Psoas muscle (tissue), 8 donors: ENCODE results near the gene MICAL3. TPM values are rescaled to one million over a fixed set of nuclear protein-coding genes. Genes with fewer than 3 reads are reported as not detected.

Source experiments
- ATAC-seq, 4 donors: fragments of 200-7000 bp; cut with Tn5 transposase; one replicate each; pipeline ENCODE4 v1.9.1; 2020; ENCODE audit warnings: moderate library complexity in 3 of 4, mild to moderate bottlenecking in 2 of 4
- DNase-seq, 2 donors: peaks; one replicate each; pipeline ENCODE4 v3.0.0-alpha.2; 2020
- H3K27ac ChIP-seq: fragments of 200-600 bp; one replicate; pipeline ENCODE4 v1.8.0; 2022
- H3K27me3 ChIP-seq, 3 donors: fragments of 200-600 bp in 1 of 3; one replicate each; pipeline versions ENCODE4 v1.6.1 to v1.8.0; 2013 to 2022; ENCODE audit warnings: low read length in 2 of 3, mild to moderate bottlenecking in 2 of 3, moderate library complexity in 1 of 3; ENCODE audit not compliant: insufficient read depth in 3 of 3
- H3K36me3 ChIP-seq, 2 donors: fragments of 200-600 bp in 1 of 2; one replicate each; pipeline versions ENCODE4 v1.6.1 to v1.8.0; 2013 to 2022; ENCODE audit warnings: low read depth in 1 of 2, mild to moderate bottlenecking in 1 of 2, moderate library complexity in 1 of 2; ENCODE audit not compliant: insufficient read depth in 1 of 2
- H3K4me1 ChIP-seq: fragments of 200-600 bp; one replicate; pipeline ENCODE4 v1.8.0; 2022
- H3K4me3 ChIP-seq: fragments of 200-600 bp; one replicate; pipeline ENCODE4 v1.8.0; 2022; ENCODE audit warnings: mild to moderate bottlenecking
- H3K9me3 ChIP-seq: fragments of 200-600 bp; one replicate; pipeline ENCODE4 v1.8.0; 2022
- WGBS, 3 donors: extraction: QIAGEN DNeasy Blood & Tissue Kit; methylation state at CpG; one replicate each; pipeline versions ENCODE4 v1.1.6 to v1.1.7; 2013; 5-methylcytosine and 5-hydroxymethylcytosine counted together
- intact Hi-C, 2 donors: fragments of 100-400 bp; cut with DNase I; formaldehyde crosslinking; loops; one replicate each; pipeline versions ENCODE4 v1.11.0 to v1.14.2; 2022
- polyA plus RNA-seq, 3 donors: library from polyadenylated mRNA; stranded (reverse); fragments of 200-250 nt; gene quantifications; one replicate each; pipeline ENCODE4 v1.2.3, GENCODE V29; 2013
- total RNA-seq, 4 donors: library from RNA; stranded (reverse); fragmentation: NEBNext Ultra II Directional in 2 of 4; extraction: Animal tissue kit (Norgen Biotek cat#: 25700) in 2 of 4; gene quantifications; one replicate each; pipeline versions ENCODE4 v1.2.1 to v1.2.4, GENCODE V29; 2021 to 2023
- TF ChIP-seq, protein P1 (sequence below): fragments of 200-600 bp; IDR thresholded peaks from one replicate; pipeline ENCODE4 v1.8.0; 2022; ENCODE audit warnings: antibody characterized with exemption
- donor health status: healthy with polysubstance abuse.
- donor health status: DM: no; HTN: no; CAD: no; lungs with moderate emphysema.
- donor health status: Bipolar disorder and iron deficiency.
- donor health status: healthy.
- donor health status: DM: yes; HTN: yes; CAD: no.
- donor health status: DM: no; HTN: no; CAD: no.
- donor health status: DM: no; HTN: no; CAD: no.
- donor health status: DM: yes; HTN: yes; CAD: no.

Gene MICAL3
- total and polyA plus RNA-seq, 7 donors = 2.1 to 38.3 (median 15.5) TPM

DNA sequence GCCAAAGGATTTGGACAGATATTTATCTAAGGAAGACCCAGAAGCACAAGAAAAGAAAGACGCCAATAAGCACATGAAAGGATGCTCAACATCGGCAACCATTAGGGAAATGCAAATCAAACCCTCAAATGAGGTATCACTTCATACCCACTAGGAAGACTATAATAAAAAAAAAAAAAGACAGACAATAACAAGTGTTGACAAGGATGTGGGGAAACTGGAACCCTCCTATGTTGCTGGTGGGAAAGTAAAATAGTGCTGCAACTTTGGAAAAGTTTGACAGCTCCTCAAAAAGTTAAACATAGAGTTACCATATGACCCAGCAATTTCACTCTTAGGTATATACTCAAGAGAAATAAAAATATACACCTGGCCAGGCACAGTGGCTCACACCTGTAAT lies 47.0 kb downstream of the MICAL3 start:
- Histone ChIP-seq H3K4me1 (peaks cover 49% of the 10 kb centered on the region), H3K27me3 (no peaks in the 10 kb centered on the region), H3K9me3 (no peaks in the 10 kb centered on the region), H3K4me3 (no peak overlapping the region), H3K27ac (no peak overlapping the region), H3K36me3 (no peaks in the 10 kb centered on the region)
- DNase-seq (no peak), ATAC-seq (no peak)
- 97 to 100% (median 98%) methylated on average over 2 of the region's 2 CpGs for WGBS, 3 donors
- TF ChIP-seq, protein P1, sequence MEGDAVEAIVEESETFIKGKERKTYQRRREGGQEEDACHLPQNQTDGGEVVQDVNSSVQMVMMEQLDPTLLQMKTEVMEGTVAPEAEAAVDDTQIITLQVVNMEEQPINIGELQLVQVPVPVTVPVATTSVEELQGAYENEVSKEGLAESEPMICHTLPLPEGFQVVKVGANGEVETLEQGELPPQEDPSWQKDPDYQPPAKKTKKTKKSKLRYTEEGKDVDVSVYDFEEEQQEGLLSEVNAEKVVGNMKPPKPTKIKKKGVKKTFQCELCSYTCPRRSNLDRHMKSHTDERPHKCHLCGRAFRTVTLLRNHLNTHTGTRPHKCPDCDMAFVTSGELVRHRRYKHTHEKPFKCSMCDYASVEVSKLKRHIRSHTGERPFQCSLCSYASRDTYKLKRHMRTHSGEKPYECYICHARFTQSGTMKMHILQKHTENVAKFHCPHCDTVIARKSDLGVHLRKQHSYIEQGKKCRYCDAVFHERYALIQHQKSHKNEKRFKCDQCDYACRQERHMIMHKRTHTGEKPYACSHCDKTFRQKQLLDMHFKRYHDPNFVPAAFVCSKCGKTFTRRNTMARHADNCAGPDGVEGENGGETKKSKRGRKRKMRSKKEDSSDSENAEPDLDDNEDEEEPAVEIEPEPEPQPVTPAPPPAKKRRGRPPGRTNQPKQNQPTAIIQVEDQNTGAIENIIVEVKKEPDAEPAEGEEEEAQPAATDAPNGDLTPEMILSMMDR = no peak
- intact Hi-C loops = no loop called here

DNA sequence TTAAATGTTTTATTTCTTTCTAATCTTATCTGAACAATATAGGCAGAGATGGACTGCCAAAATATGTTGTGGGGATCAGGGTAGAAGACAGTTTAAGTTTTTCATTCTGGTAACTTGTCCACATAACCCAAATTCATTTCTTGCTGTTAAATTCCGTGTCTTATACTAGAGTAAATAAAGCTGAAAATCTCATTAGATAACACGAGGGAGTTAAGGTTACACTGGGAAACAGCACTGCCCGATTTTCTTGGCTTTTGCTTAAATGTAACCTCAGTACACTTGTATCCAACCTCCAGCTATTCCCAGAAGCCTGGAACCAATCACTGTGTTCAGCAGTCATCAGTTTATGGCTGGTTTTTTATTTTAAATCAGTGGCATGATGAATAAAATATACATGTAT lies 48.2 kb downstream of the MICAL3 start:
- Histone ChIP-seq H3K27me3 (no peaks in the 10 kb centered on the region), H3K4me3 (no peak overlapping the region), H3K27ac (no peak overlapping the region), H3K4me1 (peaks cover 56% of the 10 kb centered on the region), H3K9me3 (no peaks in the 10 kb centered on the region), H3K36me3 (no peaks in the 10 kb centered on the region)
- intact Hi-C loops = no loop called here
- no peak for DNase-seq
- ATAC-seq = no peak
- 14 to 26% (median 17%) methylated on average over 3 of the region's 3 CpGs for WGBS, 3 donors
- TF ChIP-seq, protein P1 = no peak

- TF ChIP-seq, protein P1 = no peak
- Histone ChIP-seq H3K9me3 (no peaks in the 10 kb centered on the region), H3K4me1 (peaks cover 50% of the 10 kb centered on the region), H3K27ac (peak overlapping the region; percentile 21), H3K4me3 (no peak overlapping the region), H3K27me3 (no peaks in the 10 kb centered on the region), H3K36me3 (no peaks in the 10 kb centered on the region)
- 79 to 87% (median 85%) methylated on average over 8 of the region's 8 CpGs for WGBS, 3 donors
- DNase-seq (no peak), ATAC-seq (no peak)
- intact Hi-C loops = no loop called here
Measured at GRCh38 chr22:17974703-17975372, 49.5 kb downstream of the MICAL3 start.

DNA sequence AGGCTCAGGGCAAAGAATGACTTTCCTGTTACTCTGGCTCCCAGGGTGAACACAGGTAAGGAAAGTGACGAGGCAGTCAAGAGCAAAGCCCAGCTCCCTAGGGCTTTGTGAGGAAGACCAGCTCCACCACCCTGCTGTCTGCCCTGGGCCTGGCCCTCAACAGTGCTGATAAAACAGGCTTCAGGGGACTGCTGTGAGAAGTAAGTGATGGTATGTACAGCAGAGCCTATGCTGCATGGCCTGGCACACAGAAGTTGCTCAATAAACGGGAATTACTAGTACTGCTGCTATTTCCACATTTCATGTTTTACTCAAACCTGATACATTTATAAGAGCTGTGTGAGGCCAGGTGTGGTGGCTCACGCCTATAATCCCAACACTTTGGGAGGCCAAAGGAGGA lies 50.3 kb downstream of the MICAL3 start:
- no peak for DNase-seq
- ATAC-seq = no peak
- H3K36me3 ChIP-seq = no peaks in the 10 kb centered on the region
- no peak overlapping the region for H3K4me3 ChIP-seq
- 58 to 97% (median 76%) methylated on average over 3 of the region's 3 CpGs for WGBS, 3 donors
- TF ChIP-seq, protein P1 = no peak
- intact Hi-C loops = no loop called here
- no peaks in the 10 kb centered on the region for H3K27me3 ChIP-seq
- peaks cover 49% of the 10 kb centered on the region for H3K4me1 ChIP-seq
- H3K27ac ChIP-seq = peak overlapping the region; percentile 66
- no peaks in the 10 kb centered on the region for H3K9me3 ChIP-seq

- no peak for DNase-seq
- TF ChIP-seq, protein P1 = no peak
- peaks cover 49% of the 10 kb centered on the region for H3K4me1 ChIP-seq
- H3K9me3 ChIP-seq = no peaks in the 10 kb centered on the region
- no peaks in the 10 kb centered on the region for H3K27me3 ChIP-seq
- peak overlapping the region; percentile 66 for H3K27ac ChIP-seq
- no peaks in the 10 kb centered on the region for H3K36me3 ChIP-seq
- WGBS, 3 donors = 61 to 77% (median 61%) methylated on average over 6 of the region's 6 CpGs
- intact Hi-C loops = no loop called here
- peak in 3 of 4 donors; percentile 24 to 54 (median 46) for ATAC-seq
- no peak overlapping the region for H3K4me3 ChIP-seq
Measured at GRCh38 chr22:17973217-17973616, 51.1 kb downstream of the MICAL3 start.
